Measurements from ENCODE around the gene MEFV.
"Not testable (repeated sequence)": the region's sequence is repeated elsewhere in the genome, so short reads cannot be mapped to it uniquely, and the experiment has no call there.

The MEFV gene

GRCh38 chr16:3215601-3216262, 40.7 kb downstream of the MEFV start:
- DNase-seq: no peak

GRCh38 chr16:3214904-3215600, 41.4 kb downstream of the MEFV start:
- no peak for DNase-seq

DNA sequence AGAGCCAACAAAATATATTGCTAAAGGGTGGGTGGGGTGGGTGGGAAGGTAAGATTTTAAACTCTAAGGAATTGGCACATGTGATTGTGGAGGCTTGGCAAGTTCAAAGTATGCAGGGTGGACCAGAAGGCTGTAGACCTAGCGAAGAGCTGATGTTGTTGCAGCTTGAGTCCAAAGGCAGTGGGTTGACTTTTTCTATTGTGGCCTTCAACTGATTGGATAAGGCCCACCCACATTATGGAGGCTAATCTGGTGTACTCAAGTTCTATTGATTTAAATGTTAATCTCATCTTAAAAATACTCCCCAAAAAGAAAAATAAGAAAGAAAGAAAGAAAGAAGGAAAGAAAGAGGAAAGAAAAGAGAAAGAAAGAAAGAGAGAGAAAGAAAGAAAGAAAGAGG, 43.9 kb downstream of the MEFV start:
- DNase-seq: no peak

DNA sequence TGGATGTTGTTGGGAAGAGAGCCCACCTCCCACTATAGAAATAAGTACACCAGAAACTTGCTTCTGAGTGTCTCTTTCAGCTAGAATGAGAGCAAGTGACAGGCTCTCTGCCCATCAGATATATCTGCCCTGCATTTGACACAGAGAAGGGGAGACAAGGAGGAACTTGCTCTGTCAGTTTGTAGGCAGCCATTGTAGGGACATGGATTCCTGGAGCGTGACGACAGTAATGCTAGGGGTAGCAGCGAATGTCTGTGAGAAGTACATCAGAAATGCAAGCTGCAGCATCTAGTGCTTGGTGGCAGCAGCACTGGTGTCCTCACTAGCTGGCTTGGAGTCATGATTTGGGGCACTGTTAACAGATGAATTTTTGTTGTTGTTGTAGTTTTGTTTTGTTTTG, 44.4 kb downstream of the MEFV start:
- DNase-seq: no peak

GRCh38 chr16:3207086-3207953, 49.1 kb downstream of the MEFV start:
- no peak for DNase-seq

GRCh38 chr16:3205939-3206338, 50.5 kb downstream of the MEFV start:
- not testable (repeated sequence) for DNase-seq

- no peak for DNase-seq
These were observed 53.4 kb downstream of the MEFV start for GRCh38 chr16:3202903-3203539.

GRCh38 chr16:3198334-3199072, 57.9 kb downstream of the MEFV start:
- no peak for DNase-seq

GRCh38 chr16:3197694-3198333, 58.6 kb downstream of the MEFV start:
- DNase-seq: not testable (repeated sequence)

- no peak for DNase-seq
These were observed 60.5 kb downstream of the MEFV start for GRCh38 chr16:3195975-3196374.

- DNase-seq: no peak
These were observed 61.6 kb downstream of the MEFV start for GRCh38 chr16:3194792-3195191.

DNA sequence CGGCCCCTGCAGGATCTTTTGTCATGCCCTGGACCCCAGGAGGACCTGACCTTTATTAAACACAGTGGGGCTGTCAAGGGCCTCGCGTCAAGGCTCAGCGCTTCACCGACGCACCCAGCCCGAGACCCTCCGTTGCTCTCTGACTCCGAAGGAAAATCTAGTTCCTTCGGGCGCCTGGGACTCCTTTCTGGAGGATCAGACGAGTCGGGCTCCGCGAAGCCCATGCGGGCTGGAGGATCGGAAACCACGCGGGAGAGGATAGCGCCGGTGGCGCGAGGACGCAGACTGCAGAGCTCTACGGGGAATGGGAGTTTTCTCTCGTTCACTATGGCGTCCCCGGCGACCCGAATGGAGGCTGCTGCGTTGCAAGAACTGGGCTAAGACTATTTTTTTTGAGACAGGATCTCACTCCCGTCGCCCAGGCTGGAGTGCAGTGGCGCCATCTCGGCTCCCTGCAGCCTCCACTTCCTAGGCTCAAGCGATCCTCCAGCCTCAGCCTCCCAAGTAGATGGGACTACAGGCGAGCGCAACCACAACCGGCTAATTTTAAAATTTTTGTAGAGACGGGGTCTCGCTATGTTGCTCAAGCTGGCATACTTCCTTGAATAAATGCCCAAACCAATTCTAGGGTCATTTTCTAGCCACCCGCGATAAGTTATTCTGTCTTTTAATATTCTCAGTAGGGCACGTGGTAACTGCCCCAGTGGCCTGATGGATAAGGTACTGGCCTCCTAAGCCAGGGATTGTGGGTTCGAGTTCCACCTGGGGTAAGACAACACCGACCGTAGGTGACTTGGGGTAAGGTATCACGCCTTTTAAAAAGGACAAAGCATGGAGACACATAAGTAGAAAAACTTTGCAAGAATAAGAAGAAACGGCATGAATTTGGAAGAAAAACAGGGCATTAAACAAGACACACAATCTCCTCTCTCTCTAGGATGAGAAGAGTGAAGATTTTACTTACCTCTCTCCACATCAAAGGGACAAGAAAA, 62.9 kb downstream of the MEFV start:
- DNase-seq: no peak

DNA sequence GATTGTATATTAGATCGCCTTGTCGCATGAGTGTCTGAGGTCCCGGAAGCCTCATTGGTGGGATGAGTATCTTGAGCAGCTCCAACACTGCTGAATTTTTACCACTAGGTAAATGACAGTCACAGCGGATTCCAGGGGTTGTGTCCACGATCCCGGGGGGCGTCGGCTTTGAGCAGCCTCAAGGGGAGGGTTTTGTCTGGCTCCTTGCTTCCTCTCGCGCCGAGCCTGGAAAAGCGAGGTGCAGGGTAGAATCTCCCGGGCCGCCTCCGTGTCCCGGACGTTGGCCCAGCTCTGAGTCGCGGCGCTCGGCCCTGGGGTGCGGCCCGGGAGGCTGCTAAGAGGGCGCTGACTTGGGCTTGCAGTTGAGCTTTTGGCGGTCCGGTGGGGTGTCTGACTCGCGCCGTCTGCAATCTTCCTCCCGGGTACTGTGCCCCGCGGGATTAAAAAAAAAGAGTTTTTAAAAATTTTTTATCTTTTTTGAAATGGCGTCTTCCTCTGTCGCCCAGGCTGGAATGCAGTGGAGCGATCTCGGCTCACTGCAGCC, 63.9 kb downstream of the MEFV start:
- DNase-seq: no peak
